Measurements from ENCODE around the gene SCGB1D1. TPM values are rescaled to one million over a fixed set of nuclear protein-coding genes. Genes with fewer than 3 reads are reported as not detected.

Gene SCGB1D1
- total and polyA plus RNA-seq, 2 of the 8 experiments (the other 6 are each of a cell fraction or from before 2014, with no cell fraction given), result not detected

GRCh38 chr11:62146476-62147200 lies 43.4 kb upstream of the SCGB1D1 start (continued):
- TF ChIP-seq SAP30 (IDR thresholded peaks at IDR 0.05; ENCODE audit: insufficient read depth, insufficient replicate concordance, low read length) (no peak), YY1 (IDR thresholded peaks at IDR 0.05; ENCODE audit: low read depth, low read length) (no peak), RNF2 (IDR thresholded peaks at IDR 0.05; ENCODE audit: borderline replicate concordance, low read depth, low read length, missing control alignments, poor library complexity, severe bottlenecking) (no peak), TAF1 (IDR thresholded peaks at IDR 0.05; ENCODE audit: low read depth, low read length) (no peak), FOSL1 (IDR thresholded peaks at IDR 0.05; ENCODE audit: insufficient read depth, low read depth, low read length) (no peak), BCL11A (IDR thresholded peaks at IDR 0.05; ENCODE audit: low read depth in 2 of 2, low read length in 2 of 2) (no peak), BRCA1 (IDR thresholded peaks at IDR 0.05; ENCODE audit: low read depth, low read length) (no peak), TAF7 (optimal IDR thresholded peaks at IDR 0.05; ENCODE audit: borderline replicate concordance, low read depth, low read length) (no peak), POLR2A (IDR thresholded peaks at IDR 0.05; ENCODE audit: control extremely low read depth in 1 of 2, low read depth in 2 of 2, low read length in 2 of 2) (no peak)

Measured in H1 (cell line).